OCI-LY3 (cell line): Measurements from ENCODE around the gene FAM50A.

Experiments used
- H2AFZ ChIP-seq: fragments of 200-600, 300-600 bp; shearing (Covaris generic); 2 replicates; pipeline ENCODE4 v1.6.0; 2014; ENCODE audit warnings: antibody characterized with exemption, low read depth, low read length
- H3K27ac ChIP-seq: fragments of 200-600, 300-600 bp; sonication (generic); 2 replicates; pipeline ENCODE4 v1.5.1; 2014; ENCODE audit warnings: mild to moderate bottlenecking, low read length, moderate library complexity, mixed read lengths
- H3K27me3 ChIP-seq: fragments of 200-600, 300-600 bp; sonication (generic); 2 replicates; pipeline ENCODE4 v1.6.1; 2014; ENCODE audit warnings: low read depth, low read length, mixed read lengths
- H3K36me3 ChIP-seq: fragments of 200-600, 300-600 bp; sonication (generic); replicated peaks from 2 replicates; pipeline ENCODE3; 2014; ENCODE audit warnings: low read depth, low read length, mixed read lengths
- H3K4me1 ChIP-seq: fragments of 300-600, 200-600 bp; sonication (generic); 2 replicates; pipeline ENCODE4 v1.6.1; 2014; ENCODE audit warnings: low read length, mixed read lengths
- H3K4me2 ChIP-seq: fragments of 200-600, 300-600 bp; sonication (generic); 2 replicates; pipeline ENCODE4 v1.6.1; 2014; ENCODE audit warnings: low read length, mixed read lengths
- H3K4me3 ChIP-seq: fragments of 300-600, 200-600 bp; sonication (generic); 2 replicates; pipeline ENCODE4 v1.5.1; 2014; ENCODE audit warnings: antibody characterized with exemption, mild to moderate bottlenecking, low read length, moderate library complexity
- H3K79me2 ChIP-seq: fragments of 300-600, 200-600 bp; shearing (Covaris generic); 2 replicates; pipeline ENCODE4 v1.6.1; 2014; ENCODE audit warnings: mild to moderate bottlenecking, low read length, mixed read lengths
- H3K9ac ChIP-seq: fragments of 300-600, 200-600 bp; shearing (Covaris generic); 2 replicates; pipeline ENCODE4 v1.6.0; 2014; ENCODE audit warnings: mild to moderate bottlenecking, low read length, moderate library complexity
- H3K9me3 ChIP-seq: fragments of 200-600, 300-600 bp; shearing (Covaris generic); 2 replicates; pipeline ENCODE4 v1.6.1; 2014; ENCODE audit warnings: low read length, mixed read lengths; ENCODE audit not compliant: insufficient read depth
- H4K20me1 ChIP-seq: fragments of 200-600, 300-600 bp; sonication (generic); 2 replicates; pipeline ENCODE4 v1.6.1; 2016; ENCODE audit warnings: low read length, mixed read lengths; ENCODE audit not compliant: insufficient read depth
- EZH2phosphoT487 ChIP-seq: fragments of 200-600 bp; shearing (Covaris generic); IDR thresholded peaks from 2 replicates; pipeline ENCODE4 v1.6.1; 2018; ENCODE audit warnings: antibody characterized with exemption, mixed run types, low read depth
- TF ChIP-seq, protein P1 (sequence below): fragments of 200-600, 300-600 bp; sonication (generic); IDR thresholded peaks from 2 replicates; pipeline ENCODE4 v1.5.1; 2014; ENCODE audit warnings: antibody characterized with exemption, low read length, low read depth

Gene FAM50A

GRCh38 chrX:154470434-154470833 is 26.5 kb downstream of the FAM50A start:
- Histone ChIP-seq H3K27me3 (no peaks in the 10 kb centered on the region), H4K20me1 (no peaks in the 10 kb centered on the region), H3K4me3 (no peak overlapping the region), H3K9ac (no peak overlapping the region), H3K9me3 (no peaks in the 10 kb centered on the region), H3K4me1 (peaks cover under 1% of the 10 kb centered on the region; the same call in 1 of the 2 replicates), H3K79me2 (no peaks in the 10 kb centered on the region), H3K27ac (no peak overlapping the region), H3K36me3 (no peaks in the 10 kb centered on the region), H3K4me2 (no peak overlapping the region), H2AFZ (no peak overlapping the region)
- no peak for TF ChIP-seq EZH2phosphoT487
- TF ChIP-seq, protein P1, sequence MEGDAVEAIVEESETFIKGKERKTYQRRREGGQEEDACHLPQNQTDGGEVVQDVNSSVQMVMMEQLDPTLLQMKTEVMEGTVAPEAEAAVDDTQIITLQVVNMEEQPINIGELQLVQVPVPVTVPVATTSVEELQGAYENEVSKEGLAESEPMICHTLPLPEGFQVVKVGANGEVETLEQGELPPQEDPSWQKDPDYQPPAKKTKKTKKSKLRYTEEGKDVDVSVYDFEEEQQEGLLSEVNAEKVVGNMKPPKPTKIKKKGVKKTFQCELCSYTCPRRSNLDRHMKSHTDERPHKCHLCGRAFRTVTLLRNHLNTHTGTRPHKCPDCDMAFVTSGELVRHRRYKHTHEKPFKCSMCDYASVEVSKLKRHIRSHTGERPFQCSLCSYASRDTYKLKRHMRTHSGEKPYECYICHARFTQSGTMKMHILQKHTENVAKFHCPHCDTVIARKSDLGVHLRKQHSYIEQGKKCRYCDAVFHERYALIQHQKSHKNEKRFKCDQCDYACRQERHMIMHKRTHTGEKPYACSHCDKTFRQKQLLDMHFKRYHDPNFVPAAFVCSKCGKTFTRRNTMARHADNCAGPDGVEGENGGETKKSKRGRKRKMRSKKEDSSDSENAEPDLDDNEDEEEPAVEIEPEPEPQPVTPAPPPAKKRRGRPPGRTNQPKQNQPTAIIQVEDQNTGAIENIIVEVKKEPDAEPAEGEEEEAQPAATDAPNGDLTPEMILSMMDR = no peak

- Histone ChIP-seq H2AFZ (no peak overlapping the region), H3K4me2 (no peak overlapping the region), H3K9ac (no peak overlapping the region), H3K36me3 (no peaks in the 10 kb centered on the region), H3K27me3 (no peaks in the 10 kb centered on the region), H3K27ac (no peak overlapping the region), H4K20me1 (no peaks in the 10 kb centered on the region), H3K79me2 (no peaks in the 10 kb centered on the region), H3K4me1 (peaks cover 3% of the 10 kb centered on the region; the same call in 1 of the 2 replicates), H3K4me3 (no peak overlapping the region), H3K9me3 (no peaks in the 10 kb centered on the region)
- TF ChIP-seq, protein P1 = no peak
- no peak for TF ChIP-seq EZH2phosphoT487
Observed at GRCh38 chrX:154470914-154471568, 27.1 kb downstream of the FAM50A start.

DNA sequence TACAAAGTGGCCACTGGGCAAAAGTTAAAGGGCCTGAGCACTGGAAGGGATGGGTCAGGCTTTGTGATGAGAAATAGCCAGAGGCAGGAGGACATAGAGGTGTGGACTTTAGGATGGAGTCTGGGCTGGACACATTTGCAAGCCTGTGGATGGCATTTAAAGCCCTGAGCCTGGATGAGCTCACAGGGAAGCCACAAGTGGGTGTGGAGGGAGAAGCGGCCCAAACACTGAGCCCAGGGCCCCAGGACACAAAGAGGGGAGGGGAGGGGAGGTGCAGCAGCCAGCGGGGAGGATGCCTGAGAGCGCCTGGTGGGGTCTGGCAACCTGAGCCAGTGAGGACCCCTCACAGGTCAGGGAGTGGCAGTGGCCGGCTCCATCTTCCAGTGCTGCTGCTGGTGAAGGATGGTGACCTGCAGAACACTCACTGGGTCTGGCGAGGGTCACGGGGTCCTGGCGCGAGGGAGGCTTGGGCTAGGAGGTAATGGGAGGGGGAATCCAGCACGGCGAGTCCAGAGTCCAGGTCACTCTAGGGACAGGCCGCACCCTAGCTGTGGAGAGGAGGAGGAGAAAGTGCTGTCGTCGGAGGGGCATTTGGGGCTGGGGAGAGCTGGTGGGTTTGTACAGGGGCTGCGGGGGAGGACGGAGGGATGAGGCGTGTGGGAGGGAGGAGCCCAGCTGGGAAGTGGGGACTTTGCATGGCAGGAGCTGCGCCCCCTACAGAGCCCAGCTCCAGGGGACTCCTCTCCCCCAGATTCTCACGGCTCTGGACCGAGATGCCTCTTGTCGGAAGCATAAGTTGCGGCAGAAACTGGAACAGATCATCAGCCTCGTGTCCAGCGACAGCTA is 28.1 kb downstream of the FAM50A start:
- Histone ChIP-seq H3K27ac (no peak overlapping the region), H3K9me3 (no peaks in the 10 kb centered on the region), H3K79me2 (no peaks in the 10 kb centered on the region), H3K4me2 (no peak overlapping the region), H3K9ac (no peak overlapping the region), H3K36me3 (no peaks in the 10 kb centered on the region), H3K27me3 (no peaks in the 10 kb centered on the region), H3K4me1 (peaks cover 3% of the 10 kb centered on the region; the same call in 1 of the 2 replicates), H4K20me1 (no peaks in the 10 kb centered on the region), H3K4me3 (no peak overlapping the region), H2AFZ (no peak overlapping the region)
- no peak for TF ChIP-seq EZH2phosphoT487

DNA sequence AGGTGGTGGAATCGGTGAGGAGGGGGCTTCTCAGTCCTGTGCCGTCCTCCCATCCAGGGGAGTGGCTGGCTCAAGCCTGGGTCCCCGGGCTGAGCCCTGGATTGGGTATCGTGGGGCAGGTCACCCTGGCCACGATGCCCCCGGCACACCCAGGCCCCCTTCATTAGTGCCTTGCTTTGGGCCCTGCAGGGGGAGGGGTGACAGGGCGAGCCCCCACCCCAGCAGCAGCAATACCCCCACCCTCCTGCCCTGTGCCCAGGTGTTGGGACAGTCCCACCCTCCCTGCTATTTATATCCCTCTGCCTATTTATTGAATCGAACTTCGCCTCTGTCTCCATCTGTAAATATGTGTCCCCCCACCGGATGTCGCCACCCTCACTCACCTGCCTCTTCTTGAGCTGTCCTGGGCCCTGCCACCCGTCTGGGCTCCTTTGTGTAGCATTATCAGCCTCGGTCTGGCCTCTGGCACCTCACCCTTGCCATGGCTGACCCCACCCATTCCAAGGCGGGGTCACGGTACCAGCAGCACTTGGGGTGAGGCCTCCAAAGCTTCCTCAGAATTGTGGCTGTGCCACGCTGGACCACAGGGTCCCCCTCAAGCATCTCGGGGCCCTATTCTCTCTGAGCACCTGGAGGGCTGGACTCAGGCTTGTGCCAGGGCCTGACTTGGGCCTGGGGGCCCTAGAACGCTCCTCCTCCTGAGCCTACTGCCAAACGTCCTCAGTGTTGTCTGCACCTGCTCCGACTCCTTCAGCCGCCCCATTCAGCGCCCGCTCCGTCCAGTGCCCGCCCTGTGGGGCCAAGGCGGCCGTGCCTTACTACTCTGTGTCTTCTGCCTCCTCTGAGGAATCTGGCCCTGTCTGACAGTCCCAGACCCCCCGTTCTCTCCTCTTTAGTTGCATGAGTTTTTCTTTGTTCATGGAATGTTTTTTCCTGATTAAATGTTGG is 29.0 kb downstream of the FAM50A start:
- Histone ChIP-seq H3K27ac (no peak overlapping the region), H3K79me2 (no peaks in the 10 kb centered on the region), H3K9me3 (no peaks in the 10 kb centered on the region), H4K20me1 (no peaks in the 10 kb centered on the region), H2AFZ (no peak overlapping the region), H3K4me2 (no peak overlapping the region), H3K4me1 (peaks cover 3% of the 10 kb centered on the region; the same call in 1 of the 2 replicates), H3K4me3 (no peak overlapping the region), H3K9ac (no peak overlapping the region), H3K27me3 (no peaks in the 10 kb centered on the region), H3K36me3 (peaks cover 3% of the 10 kb centered on the region)
- TF ChIP-seq EZH2phosphoT487 = no peak
- TF ChIP-seq, protein P1 = no peak
